HG03139 (cell line): ENCODE data around the gene ADAM29.
"Not testable (repeated sequence)": the region's sequence is repeated elsewhere in the genome, so short reads cannot be mapped to it uniquely, and the experiment has no call there.

ENCODE experiments used
- ATAC-seq: cut with Tn5 transposase; IDR thresholded peaks from one replicate; pipeline ENCODE4 v1.9.1; 2021; ENCODE audit not compliant: unreplicated experiment

ADAM29 gene

DNA sequence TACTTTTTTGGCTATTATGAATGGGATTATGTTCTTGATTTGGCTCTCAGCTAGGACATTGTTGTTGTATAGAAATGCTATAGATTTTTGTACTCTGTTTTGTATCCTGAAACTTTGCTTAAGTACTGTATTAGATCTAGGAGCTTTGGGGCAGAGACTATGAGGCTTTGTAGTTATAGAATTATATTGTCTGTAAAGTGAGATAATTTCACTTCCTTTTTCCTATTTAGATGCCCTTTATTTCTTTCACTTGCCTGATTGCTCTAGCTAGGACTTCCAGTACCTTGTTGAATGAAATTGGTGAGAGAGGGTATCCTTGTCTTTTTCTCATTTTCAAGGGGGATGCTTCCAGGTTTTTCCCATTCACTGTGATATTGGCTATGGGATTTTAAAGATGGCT is 28.1 kb downstream of the ADAM29 start:
- ATAC-seq, result no peak

DNA sequence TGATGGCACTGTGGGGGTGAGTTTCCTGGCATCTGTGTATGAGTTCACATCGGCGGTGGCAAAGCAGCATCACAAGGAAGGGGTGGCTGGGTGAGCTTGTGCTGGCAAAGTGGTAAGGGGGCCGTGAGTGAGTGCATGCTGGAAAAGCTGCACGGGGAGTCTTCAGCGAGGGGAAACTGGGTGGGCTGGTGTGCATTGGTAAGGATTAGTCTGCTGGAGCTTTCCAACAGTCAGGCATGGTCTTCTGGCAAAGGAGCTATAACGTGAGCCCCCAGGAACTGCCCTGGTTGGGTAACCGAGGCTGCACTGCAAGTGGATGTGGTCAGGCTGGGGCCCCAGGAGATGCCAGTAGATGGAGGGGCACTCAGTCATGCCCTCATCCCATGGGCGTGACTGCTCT is 30.7 kb downstream of the ADAM29 start:
- no peak for ATAC-seq

DNA sequence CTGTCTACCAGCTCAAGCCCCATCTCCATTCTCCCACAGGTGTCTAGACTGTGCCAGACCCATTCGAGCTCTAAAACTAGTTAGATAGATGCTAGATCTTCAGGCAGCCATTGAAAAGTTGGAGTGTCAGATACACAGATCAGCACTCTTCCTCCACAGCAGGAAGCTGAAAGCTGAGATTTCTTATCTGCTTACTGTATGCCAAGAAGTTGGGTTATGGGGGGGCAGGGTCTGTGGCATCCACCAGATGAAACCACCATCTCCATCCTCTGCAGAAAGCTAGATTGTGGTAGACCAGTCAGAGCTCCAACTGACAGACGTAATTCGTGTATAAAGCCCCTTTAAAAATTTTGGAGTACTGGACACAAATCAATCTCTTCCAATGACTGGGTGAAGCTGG is 54.8 kb downstream of the ADAM29 start:
- ATAC-seq, result no peak

DNA sequence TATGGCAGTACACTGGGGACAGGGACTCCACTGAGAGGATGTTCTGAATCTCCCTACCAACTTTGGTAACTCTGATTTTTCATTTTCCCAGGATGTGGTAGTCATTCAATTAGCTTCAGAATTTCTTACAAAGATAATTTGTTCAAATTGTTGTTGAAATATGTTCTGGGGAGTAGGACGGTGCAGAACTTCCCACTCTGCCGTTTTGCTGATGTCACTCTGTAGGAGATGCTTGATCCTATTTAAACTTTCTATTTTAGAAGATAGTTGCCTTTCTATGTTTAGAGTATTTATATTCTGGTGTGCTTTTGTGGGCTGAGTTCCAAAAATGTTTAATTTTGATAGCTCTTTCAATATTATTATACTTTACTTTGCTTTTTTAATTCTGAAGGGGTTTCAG is 55.2 kb downstream of the ADAM29 start:
- ATAC-seq, result no peak

DNA sequence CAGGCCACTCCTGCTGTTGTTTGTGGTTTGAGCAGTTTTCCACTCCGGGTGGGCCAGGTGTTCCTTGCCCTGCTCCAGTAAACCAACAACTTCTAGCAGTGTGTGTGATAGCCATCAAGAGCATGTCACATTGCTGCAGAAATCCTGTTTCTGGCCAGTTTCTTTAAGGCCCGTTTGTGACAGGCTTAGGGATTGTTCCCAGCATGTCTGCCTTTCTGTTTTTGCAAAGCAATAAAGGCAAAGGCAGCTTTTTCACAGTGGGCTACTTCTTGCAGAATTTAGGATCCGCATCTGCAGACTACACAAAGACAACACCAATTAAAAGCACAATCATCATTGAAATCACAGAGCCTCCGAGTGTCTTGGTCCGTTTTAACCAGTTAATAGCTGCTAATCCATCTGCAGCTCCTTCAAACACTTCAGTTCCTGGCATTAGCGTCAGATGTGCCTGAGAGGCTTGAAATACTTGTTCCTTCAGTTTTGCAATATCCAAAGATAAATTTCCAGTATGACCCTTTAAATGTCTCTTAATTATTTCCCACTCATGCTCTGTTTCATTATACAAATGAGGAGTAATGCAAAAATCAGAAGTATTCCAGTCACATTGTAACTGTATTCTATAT is 65.1 kb downstream of the ADAM29 start:
- no peak for ATAC-seq

DNA sequence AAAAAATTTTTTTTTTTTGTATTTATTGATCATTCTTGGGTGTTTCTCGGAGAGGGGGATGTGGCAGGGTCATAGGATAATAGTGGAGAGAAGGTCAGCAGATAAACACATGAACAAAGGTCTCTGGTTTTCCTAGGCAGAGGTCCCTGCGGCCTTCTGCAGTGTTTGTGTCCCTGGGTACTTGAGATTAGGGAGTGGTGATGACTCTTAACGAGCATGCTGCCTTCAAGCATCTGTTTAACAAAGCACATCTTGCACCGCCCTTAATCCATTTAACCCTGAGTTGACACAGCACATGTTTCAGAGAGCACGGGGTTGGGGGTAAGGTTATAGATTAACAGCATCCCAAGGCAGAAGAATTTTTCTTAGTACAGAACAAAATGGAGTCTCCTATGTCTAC is 65.7 kb downstream of the ADAM29 start:
- not testable (repeated sequence) for ATAC-seq

DNA sequence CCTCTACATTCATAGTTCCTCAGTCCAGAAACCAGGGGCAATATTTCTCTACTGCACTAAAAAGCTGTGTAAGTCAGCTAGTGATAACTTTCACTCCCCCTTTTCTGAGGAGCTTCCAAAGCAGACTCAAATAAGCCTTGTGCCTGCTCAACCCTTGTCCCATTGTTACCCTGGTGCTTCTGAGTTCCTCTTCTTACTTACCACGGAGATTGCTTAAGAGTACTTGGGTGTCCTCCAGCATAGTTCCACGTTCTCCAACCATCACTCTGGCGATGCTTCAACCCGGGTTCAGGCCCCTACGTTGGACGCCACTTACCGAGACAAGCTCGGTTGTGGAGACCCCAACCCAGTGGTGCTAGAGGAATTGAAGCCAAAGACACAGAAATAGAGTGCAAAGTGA is 71.6 kb downstream of the ADAM29 start:
- ATAC-seq, result no peak

DNA sequence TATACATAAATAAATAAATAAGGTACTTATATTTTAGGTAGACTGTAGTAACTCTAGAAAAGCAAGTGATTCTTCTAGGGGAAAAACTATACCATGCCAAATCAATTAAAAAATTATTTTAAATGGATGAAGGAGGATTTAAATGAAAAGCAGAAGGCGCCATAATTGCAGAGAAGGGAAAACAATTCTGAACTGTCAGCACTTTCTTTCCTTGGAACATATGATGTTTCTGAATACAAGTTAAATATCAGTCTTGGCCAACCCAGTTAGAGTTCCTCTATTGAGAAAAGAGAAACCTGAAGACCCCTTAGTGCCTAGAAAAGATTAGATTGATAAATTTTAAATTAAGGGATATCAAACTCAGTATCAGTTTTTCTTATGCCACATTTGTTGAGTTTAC is 75.8 kb downstream of the ADAM29 start:
- no peak for ATAC-seq

DNA sequence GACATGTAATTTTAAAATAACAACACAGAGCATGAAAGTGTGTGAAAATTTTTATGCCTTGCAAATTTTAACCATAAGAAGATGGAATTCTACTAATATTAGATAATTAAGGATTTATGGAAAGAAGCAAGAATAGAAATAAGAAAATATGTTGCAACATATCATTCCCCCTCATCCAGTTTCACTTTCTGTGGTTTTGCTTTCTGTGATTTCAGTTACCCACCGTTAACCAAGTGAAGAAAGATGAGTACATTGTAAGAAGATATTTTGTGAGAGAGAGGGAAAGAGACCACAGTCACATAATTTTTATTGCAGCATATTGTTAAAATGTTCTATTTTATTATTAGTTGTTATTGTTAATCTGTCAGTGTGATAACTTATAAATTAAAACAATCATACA is 77.9 kb downstream of the ADAM29 start:
- ATAC-seq, result no peak

DNA sequence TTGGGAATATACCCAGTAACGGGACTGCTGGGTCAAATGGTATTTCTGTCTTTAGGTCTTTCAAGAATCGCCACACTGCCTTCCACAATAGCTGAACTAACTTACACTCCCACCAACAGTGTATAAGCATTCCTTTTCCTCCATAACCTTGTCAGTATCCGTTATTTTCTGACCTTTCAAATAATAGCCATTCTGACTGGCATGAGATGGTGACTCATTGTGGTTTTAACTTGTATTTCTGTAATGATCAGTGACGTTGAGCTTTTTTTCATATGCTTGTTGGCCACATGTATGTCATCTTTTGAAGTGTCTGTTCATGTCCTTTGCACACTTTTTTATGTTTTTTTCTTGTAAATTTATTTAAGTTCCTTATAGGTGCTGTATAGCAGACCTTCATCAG is 81.2 kb downstream of the ADAM29 start:
- no peak for ATAC-seq

DNA sequence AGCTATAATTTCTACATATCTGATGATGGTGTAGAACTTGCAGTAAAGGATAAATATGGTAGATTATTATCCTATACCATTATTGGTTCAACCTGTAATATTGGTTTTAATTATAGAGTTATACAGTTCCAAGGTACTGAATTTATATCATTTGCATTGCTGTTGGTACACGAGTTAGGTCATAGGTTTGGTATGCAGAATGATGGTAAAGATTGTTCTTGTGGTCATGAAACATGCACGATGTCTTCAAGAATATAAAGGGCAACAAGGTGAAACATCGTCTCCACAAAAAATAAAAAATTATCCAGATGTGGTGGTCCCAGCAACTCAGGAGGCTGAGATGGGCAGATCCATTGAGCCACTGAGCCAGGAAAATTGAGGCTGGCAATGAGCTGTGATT is 99.6 kb downstream of the ADAM29 start:
- no peak for ATAC-seq

DNA sequence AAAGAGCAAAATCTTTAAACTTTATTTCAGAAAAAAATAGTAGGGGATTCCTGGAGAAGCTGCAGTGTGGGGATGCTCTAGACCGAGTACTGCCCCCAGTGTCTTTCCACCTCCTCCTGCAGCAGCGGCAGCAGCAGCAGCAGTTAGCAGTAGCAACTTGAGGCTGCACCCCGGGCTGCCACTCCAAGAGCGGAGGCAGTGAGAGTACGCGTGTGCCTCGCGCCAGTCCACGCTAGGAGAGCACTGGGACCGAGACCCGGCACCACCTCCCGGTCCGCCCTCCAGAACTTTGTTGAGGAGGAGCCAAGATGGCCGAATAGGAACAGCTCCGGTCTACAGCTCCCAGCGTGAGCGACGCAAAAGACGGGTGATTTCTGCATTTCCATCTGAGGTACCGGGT is 101.3 kb downstream of the ADAM29 start:
- not testable (repeated sequence) for ATAC-seq
